HG03520 (cell line): ENCODE results near the gene SLC25A33.
"Not testable (repeated sequence)": the region's sequence is repeated elsewhere in the genome, so short reads cannot be mapped to it uniquely, and the experiment has no call there.

Source experiments
- ATAC-seq: cut with Tn5 transposase; IDR thresholded peaks from one replicate; pipeline ENCODE4 v1.9.1; 2021; ENCODE audit warnings: mild to moderate bottlenecking, moderate library complexity; ENCODE audit not compliant: unreplicated experiment

SLC25A33 gene

DNA sequence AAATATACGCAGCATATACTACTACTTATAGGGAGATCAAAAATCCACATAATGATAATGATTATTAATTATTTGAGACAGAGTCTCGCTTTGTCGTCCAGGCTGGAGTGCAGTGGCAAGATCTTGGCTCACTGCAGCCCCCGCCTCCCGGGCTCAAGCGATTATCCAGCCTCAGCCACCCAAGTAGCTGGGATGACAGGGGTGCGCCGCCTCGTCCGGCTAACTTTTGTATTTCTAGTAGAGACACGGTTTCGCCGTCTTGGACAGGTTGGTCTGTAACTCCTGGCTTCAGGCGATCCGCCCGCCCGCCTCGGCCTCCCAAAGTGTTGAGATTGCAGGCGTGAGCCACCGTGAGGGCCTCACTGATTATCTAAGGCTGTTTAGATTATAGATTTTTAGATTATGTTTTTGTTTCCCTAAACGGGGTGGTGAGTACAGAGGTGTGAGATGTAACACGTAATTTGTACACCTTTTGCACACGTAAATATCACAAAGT lies 548 bp upstream of the SLC25A33 start:
- no peak for ATAC-seq

DNA sequence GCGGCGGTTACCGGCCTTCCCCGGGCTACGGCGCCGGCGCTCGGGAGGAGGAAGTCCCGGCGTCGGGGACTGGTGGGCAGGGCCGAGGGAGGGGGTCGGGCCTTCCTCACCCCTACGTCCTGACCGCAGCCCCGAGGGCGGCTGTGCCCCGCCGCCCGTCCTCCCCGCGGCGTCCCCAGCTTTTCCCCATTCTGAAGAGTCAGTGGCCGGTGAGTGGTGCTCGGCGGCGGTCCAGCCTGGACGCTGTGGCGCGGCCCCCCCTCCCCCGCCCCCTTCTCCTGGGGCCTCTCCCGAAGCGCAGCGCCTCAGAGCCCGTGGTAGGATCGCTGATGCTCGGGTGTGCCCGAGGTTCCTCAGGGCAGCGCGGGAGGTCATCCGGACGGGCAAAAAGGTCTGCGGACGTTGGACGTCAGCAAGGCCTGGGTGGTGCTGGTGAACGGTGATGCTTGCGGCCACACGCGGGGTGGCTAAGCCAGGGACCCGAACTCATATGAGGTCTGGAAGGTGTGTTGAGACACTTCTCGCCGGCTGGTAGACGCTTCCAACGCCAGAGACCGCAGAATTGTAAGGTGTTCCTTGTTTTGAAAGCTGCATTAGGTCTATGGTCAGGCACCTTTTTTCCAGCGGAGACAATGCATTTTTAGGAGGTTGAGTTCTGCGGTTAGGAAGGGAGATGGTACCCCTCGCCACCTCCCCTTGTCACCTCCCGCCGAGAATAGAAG lies 725 bp downstream of the SLC25A33 start:
- ATAC-seq = peak; percentile 43

DNA sequence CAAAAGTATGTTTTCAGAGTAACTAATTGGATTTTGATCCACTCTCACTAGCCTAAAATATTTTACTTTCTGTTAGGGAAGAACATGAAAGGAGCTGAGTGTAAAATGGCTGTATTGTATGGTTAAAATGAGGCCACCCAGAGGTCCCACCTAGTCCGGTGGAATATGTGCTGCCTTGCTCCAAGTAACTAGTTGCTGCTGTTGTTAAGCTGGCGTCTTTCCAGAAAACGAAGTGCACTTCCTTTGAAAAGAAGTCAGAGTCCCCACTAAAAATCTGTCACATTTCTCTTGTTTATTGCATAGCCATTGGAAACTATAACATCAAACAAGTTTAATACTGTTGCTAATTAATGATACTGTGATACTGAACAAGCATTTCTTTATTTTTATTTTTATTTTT lies 3.2 kb downstream of the SLC25A33 start:
- no peak for ATAC-seq

DNA sequence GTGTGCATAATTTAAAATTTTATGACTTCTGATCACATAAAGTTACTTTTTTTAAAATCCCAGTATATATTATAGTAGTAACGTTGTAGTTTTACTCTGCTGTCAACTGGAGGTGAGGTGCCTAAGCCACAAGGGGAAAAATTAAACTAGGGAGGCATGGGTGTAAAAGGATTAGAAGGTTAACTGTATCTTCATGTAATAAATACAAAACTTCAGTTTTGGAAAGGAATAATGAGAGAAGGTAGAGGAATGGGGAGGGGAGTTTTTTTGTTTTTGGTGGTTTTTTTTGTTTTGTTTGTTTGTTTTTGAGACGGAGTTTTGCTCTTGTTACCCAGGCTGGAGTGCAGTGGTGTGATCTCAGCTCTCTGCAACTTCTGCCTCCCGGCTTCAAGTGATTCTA lies 5.7 kb downstream of the SLC25A33 start:
- ATAC-seq = no peak

DNA sequence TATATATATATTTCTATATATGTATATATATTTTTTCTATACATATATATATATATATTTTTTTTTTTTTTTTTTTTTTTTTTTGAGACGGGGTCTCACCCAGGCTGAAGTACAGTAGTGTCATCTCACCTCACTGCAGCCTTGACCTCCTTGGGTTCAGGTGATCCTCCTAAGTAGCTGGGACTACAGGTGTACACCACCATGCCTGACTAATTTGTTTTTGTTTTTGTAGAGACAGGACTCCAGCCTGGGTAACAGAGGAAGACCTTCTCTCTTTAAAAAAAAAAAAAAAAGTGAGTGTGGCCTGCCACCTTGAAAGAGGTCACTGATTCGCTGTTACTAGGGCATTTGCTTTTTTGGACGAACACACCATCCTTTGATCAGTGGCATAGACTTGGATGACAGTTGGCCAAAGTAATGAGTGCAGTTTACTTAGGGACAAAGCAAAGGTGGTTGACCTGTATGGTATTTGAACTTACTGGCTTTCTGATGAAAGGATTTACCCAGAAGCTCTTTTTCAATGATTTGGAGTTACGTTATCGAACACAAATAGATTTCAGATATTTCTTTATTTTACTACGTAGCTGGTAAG lies 10.8 kb downstream of the SLC25A33 start:
- ATAC-seq = no peak

DNA sequence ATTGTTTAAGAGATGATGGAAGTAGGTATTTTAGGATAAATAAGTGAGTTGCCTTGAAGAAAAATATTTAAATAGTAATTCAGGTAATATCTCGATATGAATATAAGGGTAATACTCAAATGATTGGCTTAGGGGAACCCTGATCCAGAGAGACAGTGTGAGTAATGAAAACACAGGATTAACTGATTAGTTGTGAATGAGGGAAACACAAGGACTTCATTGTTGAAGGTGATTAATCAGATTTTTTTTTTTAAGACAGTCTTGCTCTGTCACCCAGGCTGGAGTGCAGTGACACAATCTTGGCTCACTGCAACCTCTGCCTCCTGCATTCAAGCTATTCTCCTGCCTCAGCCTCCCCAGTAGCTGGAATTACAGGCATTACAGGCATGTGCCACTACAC lies 12.7 kb downstream of the SLC25A33 start:
- ATAC-seq = no peak

DNA sequence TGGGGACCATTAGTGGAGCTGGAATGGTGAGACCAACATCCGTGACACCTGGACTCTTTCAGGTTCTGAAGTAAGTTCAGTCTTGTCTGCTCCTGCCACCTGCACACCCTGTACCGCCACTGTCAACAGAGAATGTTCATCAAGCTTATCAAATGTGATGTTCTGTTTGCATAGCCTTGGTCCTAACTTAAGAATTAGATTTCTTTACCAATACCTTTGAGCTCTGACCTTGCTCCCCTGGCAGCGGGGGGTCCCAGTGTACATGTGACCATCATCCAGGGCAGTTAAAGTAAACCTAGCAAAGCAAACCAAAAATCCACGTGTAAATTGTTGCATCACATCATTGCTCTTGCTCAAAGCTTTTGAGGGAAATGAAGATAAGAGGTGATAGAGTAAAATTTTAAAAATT lies 14.5 kb downstream of the SLC25A33 start:
- no peak for ATAC-seq

DNA sequence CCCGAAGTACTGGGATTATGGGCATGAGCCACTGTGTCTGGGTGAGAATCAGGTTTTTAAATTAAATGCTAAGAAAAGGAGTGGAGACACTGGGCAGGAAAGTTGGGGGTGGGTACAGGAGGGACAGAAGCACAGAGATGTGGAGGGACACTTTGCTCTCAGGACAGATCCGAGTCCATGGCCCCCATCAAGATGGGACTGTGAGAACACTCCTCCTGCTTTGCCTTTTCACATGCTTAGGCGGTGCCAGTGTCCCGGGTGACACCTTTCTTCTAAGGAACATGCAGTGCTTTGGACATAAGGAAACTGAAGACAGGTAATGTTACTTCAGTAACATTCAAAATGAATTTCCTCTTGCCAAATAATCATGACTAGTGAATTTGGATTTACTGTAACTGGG lies 16.7 kb downstream of the SLC25A33 start:
- no peak for ATAC-seq

DNA sequence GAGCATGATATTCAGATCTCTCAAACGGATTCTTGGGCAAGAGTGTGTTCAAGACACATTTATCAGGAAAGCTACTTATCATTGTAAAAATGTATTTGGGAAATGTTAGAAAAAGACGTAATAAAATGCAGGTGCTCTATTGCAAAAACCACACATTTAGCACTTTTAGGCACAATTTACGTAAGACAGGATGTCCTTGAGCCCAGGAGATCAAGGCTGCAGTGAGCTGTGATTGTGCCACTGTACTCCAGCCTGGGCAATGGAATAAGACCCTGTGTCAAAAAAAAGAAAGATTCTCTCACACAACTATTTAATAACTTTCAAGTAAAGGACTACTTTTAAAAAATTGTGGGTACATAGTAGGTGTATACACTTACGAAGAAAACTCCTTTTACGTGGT lies 18.4 kb downstream of the SLC25A33 start:
- ATAC-seq = no peak

DNA sequence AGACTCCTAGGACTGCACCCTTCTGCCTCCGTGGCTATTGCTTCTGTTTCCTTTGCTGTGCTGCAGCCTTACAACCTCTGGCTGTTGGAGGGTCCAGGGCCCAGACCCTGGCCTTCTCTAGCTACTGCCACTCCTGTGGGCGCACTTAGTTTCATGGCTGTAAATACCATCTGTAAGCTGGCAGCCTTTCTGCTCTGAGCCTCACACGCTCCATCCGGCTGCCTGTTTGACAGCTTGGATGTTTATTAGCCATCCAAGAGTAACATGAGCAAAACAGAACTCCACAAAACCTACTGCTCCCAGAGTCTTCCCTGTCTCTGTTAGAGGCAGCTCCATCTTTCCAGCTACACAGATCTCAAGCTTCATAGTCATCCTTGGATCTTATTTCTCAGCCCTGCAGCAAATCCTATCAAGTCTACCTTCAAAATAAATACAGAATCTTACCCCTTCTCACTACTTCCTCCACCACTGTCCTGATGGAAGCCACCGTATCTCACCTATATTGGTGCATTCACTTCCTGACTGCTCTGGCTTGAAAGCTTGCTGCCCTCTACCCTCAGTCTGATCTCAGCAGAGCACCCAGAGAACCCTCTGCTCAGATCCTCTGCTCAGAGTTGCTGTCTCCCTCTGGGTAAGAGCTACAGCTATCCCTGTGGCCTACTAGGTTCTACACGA lies 19.1 kb downstream of the SLC25A33 start:
- no peak for ATAC-seq

DNA sequence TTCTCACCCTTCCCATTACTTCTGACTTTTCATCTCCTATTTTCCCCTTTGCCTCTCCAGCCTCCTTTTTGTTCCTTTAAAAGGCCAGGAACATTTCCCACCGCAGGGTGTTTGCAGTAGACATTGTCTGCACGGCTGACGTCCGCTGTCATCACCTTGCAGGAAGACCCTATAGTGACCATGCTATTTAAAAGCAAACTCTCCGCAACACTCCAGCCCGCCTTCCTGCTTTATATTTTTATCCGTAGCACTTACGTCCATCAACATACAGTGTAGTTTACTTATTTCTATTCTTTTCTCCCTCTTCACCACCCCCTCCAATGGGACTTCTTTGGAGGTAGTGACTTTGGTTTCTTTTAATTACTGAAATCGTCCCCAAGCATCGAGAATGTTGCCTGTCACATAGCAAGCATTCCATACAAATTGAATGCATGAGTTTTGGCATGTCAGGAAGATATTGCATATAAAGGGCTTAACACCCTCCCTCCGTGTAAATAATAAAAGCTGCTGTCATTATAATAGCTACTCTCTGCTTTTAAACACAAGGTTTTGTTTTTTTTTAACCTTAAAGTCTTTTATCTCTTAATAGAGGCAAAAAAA lies 19.8 kb downstream of the SLC25A33 start:
- ATAC-seq = no peak

DNA sequence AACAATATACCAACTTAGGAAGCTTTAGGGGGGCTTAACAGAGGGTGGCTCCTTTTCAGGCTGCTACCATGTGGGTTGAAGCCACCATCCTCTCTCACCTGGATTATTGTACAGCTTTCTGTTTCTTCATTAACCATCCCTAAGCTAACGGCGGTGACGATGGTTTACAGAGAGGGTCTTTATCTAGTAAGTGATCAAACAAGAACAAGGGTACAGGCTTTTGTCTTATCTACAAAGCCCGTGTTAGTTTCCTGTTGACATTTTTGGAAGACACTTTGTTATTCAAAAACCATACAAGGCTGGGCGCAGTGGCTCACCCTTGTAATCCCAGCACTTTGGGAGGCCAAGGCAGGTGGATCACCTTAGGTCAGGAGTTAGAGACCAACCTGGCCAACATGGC lies 20.4 kb downstream of the SLC25A33 start:
- no peak for ATAC-seq

DNA sequence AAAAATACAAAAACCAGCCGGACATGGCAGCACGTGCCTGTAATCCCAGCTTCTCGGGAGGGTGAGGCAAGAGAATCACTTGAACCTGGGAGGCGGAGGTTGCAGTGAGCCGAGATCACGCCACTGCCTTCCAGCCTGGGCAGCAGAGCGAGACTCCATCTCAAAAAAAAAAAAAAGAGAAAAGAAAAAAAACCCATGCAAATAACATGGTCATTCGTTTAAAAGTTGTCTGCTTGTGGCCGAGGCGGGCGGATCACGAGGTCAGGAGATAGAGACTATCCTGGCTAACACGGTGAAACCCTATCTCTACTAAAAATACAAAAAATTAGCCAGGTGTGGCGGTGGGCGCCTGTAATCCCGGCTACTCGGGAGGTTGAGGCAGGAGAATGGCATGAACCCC lies 20.8 kb downstream of the SLC25A33 start:
- ATAC-seq = not testable (repeated sequence)

DNA sequence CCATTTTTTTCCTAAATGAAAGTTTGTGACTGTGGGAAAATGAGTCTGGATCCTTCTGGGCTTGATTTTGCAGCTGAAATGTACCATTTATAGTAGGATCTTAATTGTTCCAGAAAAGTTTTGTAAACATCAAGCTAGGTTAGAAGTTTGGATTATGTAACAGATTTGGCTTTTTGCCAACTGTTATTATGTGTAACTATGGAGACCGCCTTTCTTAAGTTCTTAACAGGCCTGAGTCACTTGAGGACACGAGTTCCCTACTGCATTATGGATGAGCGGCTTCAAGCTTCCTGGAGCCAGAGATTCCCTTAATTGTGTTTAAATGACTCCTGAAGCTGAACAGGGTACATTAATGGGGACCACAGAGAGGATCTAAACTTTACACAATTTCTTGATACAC lies 22.2 kb downstream of the SLC25A33 start:
- ATAC-seq = no peak

DNA sequence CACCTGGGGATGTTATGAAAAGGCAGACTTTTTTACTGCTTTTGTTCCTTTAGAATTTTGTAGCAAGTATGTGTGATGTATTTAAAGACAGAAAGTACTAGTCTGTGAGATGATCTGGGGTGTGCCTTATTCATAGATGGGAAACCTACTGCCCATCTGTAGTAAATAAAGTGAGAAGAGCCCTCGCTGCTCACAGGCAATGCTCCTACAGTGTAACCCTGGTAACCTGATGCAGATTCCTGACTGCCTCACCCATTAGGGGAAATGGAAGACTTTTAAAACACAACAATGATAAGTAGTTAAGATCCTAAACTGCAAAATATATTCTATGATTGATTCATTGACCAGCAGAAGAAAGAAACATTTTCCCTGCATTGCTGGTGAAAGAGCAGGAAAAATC lies 30.0 kb downstream of the SLC25A33 start:
- no peak for ATAC-seq

DNA sequence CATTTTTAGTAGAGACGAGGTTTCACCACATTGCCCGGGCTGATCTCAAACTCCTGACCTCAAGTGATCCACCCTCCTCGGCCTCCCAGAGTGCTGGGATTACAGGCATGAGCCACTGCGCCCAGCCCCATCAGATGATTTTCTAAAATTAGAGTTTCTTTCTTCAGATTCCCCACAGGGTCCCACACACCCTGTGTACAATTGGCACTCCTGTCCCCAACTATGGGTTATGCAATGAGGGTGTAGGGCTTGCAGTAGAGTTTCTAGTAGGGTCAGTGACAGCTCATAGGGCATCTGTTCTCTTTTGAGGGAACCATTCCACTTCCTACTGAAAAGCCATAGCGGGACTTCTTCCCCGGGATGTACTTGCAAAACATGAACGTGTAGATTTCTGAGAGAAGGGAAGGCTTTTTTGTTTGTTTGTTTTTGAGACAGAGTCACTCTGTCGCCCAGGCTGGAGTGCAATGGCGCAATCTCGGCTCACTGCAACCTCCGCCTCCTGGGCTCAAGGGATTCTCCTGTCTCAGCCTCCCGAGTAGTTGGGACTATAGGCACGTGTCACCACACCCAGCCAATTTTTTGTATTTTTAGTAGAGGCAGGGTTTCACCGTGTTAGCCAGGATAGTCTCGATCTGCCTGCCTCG lies 31.7 kb downstream of the SLC25A33 start:
- not testable (repeated sequence) for ATAC-seq

DNA sequence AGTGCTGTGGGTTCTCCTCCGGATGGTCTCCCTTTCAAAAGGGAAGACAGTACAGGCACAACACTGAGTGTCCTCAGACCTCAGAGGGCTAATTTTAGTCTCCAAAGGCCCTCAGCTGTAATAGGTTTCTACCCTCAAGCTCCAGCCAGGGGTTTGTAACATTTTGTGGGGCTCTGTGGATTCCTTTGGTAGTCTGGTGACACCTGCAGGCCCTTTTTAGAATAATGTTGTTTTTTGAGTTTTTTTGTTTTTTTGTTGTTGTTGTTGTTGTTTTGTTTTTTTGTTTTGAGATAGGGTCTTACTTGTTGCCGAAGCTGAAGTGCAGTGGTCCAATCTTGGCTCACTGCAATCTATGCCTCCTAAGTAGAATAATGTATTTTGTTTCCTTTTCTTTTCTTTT lies 34.5 kb downstream of the SLC25A33 start:
- ATAC-seq = no peak

DNA sequence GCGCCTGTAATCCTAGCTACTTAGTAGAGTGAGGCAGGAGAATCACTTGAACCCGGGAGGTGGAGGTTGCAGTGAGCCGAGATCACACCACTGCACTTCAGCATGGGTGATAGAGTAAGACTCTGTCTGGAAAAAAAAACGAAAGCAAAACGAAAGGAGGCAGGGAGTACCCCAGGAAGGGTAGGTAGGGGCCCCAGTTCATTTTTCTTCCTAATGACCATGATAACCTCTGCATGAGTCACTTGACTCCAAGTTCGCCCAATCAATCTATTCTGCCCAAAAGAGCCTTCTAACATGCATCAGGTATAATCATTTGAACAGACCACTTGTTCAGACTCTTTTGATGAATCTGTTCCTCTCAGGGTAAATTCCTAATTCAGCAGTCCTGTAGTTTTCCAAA lies 36.2 kb downstream of the SLC25A33 start:
- no peak for ATAC-seq

DNA sequence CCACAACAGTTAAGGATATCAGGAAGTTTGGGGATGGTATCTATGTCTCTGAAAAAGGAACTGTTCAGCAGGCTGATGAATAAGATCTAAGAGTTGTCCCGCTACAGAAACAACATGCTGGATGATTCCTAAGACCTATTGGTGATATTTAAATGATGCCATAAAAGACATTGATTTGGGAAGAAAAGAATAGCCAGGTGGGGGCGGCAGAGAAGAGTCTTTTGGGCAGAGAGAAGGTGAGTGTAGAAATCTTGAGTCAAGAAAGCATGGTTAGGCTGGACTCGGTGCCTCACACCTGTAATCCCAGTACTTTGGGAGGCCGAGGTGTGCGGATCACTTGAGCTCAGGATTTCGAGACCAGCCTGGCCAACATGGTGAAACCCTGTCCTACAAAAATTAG lies 37.6 kb downstream of the SLC25A33 start:
- no peak for ATAC-seq

DNA sequence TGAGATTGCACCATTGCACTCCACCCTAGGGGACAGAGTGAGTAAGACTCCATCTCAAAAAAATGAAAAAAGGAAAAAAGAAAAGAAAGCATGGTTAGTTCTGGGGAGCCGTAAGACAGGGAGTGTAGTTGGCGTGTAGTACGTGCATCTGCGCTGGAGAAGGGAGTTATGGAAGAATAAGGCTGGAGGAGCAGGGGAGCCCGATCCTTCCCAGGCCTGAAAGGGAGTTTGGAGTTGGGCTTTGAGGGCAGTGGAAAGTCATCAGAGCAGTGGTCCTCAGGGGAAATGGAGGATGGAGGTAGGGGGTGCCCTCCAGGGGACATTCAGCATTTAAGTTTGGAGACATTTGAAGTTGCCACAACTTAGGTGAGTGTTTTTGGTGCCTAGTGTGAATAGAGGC lies 38.2 kb downstream of the SLC25A33 start:
- ATAC-seq = no peak

DNA sequence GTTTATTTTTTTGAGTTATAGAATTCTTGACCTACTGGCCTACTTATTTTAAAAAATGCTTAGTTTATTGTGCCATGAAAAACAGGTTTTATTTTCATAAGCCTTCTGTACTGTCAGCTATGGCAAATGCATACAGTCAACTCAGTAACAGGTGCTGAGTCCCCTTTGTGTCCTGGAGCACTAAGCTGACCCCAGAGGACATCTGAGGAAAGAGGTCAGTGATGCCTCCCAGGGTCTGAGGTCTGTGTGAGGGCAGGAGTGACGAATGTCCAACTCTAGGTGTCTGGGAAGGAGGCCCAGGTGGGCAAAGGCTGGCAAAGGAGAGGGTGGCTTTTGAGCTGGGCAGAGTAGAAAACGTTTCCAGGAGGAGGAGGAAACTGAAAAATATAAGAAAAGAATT lies 41.7 kb downstream of the SLC25A33 start:
- no peak for ATAC-seq
